SK-MEL-5 (cell line): ENCODE measurements around the gene C1orf35. TPM values are rescaled to one million over a fixed set of nuclear protein-coding genes. Genes with fewer than 3 reads are reported as not detected.

Source experiments
- DNase-seq: peaks from one replicate; pipeline ENCODE4 v3.0.0-alpha.2; 2016; ENCODE audit warnings: low read depth, low spot score
- in situ Hi-C: cut with HindIII; loops from 2 replicates; pipeline ENCODE4 v1.10.0; 2016; ENCODE audit warnings: low sequenced_read_pairs, high pct_unique_total_duplicates, low pct_unique_long_range_greater_than_20kb
- total RNA-seq: library from RNA; depleted of rRNA; stranded (reverse); fragments of >200 nt; shearing (Covaris generic); gene quantifications from 2 replicates; pipeline ENCODE4 v1.2.3, GENCODE V29; 2014

C1orf35 gene
- total RNA-seq, 1 experiment from 2014 or later, result 11.1 TPM

GRCh38 chr1:228101994-228102790 is 933 bp downstream of the C1orf35 start:
- no peak for DNase-seq
- in situ Hi-C loops, result no loop called here

GRCh38 chr1:228101614-228101993 is 1.5 kb downstream of the C1orf35 start:
- no peak for DNase-seq
- in situ Hi-C loops, result no loop called here

- DNase-seq, result no peak
- in situ Hi-C loops, result no loop called here
Observed at GRCh38 chr1:228100822-228101613, 2.1 kb downstream of the C1orf35 start.

GRCh38 chr1:228099331-228099732 is 3.8 kb downstream of the C1orf35 start:
- DNase-seq, result no peak
- in situ Hi-C loops, result no loop called here

- no peak for DNase-seq
- in situ Hi-C loops, result no loop called here
Observed at GRCh38 chr1:228098323-228098931, 4.7 kb downstream of the C1orf35 start.

- in situ Hi-C loops, result no loop called here
- no peak for DNase-seq
Observed at GRCh38 chr1:228097333-228098081, 5.6 kb downstream of the C1orf35 start.

- no peak for DNase-seq
- in situ Hi-C loops, result no loop called here
Observed at GRCh38 chr1:228096416-228097332, 6.5 kb downstream of the C1orf35 start.

- in situ Hi-C loops, result no loop called here
- no peak for DNase-seq
Observed at GRCh38 chr1:228095938-228096337, 7.2 kb downstream of the C1orf35 start.

GRCh38 chr1:228095161-228095560 is 8.0 kb downstream of the C1orf35 start:
- DNase-seq, result no peak
- in situ Hi-C loops, result no loop called here

- in situ Hi-C loops, result no loop called here
- DNase-seq, result no peak
Observed at GRCh38 chr1:228094432-228095016, 8.6 kb downstream of the C1orf35 start.

GRCh38 chr1:228093050-228093906 is 9.8 kb downstream of the C1orf35 start:
- no peak for DNase-seq
- in situ Hi-C loops, result no loop called here

GRCh38 chr1:228092342-228093049 is 10.6 kb downstream of the C1orf35 start:
- DNase-seq, result no peak
- in situ Hi-C loops, result no loop called here

- in situ Hi-C loops, result no loop called here
- DNase-seq, result no peak
Observed at GRCh38 chr1:228091084-228091483, 12.0 kb downstream of the C1orf35 start.

- DNase-seq, result no peak
- in situ Hi-C loops, result no loop called here
Observed at GRCh38 chr1:228090613-228091081, 12.5 kb downstream of the C1orf35 start.
